Measurements from ENCODE around the gene NOTCH1. TPM values are rescaled to one million over a fixed set of nuclear protein-coding genes. Genes with fewer than 3 reads are reported as not detected.

Gene NOTCH1
- total and polyA plus RNA-seq, 12 donors: 7.3 to 27.0 (median 19.9) TPM

- no peak for ATAC-seq
- Histone ChIP-seq H3K27ac (no peak overlapping the region), H3K9me3 (no peaks in the 10 kb centered on the region), H3K4me1 (no peaks in the 10 kb centered on the region), H3K4me3 (no peak overlapping the region), H3K27me3 (no peaks in the 10 kb centered on the region), H3K36me3 (peaks cover 15 to 100% (median 85%) of the 10 kb centered on the region in 9 donors)
- DNase-seq: no peak
- no peak for TF ChIP-seq CTCF (IDR thresholded peaks at IDR 0.05)
- WGBS, 2 donors: 87 to 88% methylated on average over 15 of the region's 15 CpGs
- intact Hi-C loops (cut with DNase I): no loop called here
Measured at GRCh38 chr9:136467766-136468165, 78.1 kb downstream of the NOTCH1 start.

- H3K4me1 ChIP-seq: no peaks in the 10 kb centered on the region
- no peak for TF ChIP-seq CTCF (IDR thresholded peaks at IDR 0.05)
- 95 to 97% methylated on average over 30 of the region's 30 CpGs for WGBS, 2 donors
- H3K27me3 ChIP-seq: no peaks in the 10 kb centered on the region
- H3K36me3 ChIP-seq: peaks cover 15 to 100% (median 90%) of the 10 kb centered on the region in 9 donors
- no peak for DNase-seq
- H3K27ac ChIP-seq: no peak overlapping the region
- intact Hi-C loops (cut with DNase I): no loop called here
- no peak overlapping the region for H3K4me3 ChIP-seq
- H3K9me3 ChIP-seq: no peaks in the 10 kb centered on the region
- no peak for ATAC-seq
Measured at GRCh38 chr9:136466155-136466541, 79.7 kb downstream of the NOTCH1 start.

- intact Hi-C loops (cut with DNase I): no loop called here
- no peaks in the 10 kb centered on the region for H3K27me3 ChIP-seq
- no peaks in the 10 kb centered on the region for H3K4me1 ChIP-seq
- H3K36me3 ChIP-seq: peaks cover 13 to 100% (median 90%) of the 10 kb centered on the region in 9 donors
- no peak for ATAC-seq
- 93 to 94% methylated on average over 27 of the region's 27 CpGs for WGBS, 2 donors
- no peak for TF ChIP-seq CTCF (IDR thresholded peaks at IDR 0.05)
- no peak overlapping the region for H3K4me3 ChIP-seq
- no peak overlapping the region for H3K27ac ChIP-seq
- no peaks in the 10 kb centered on the region for H3K9me3 ChIP-seq
- no peak for DNase-seq
Measured at GRCh38 chr9:136465500-136466154, 80.2 kb downstream of the NOTCH1 start.

- DNase-seq (no peak), ATAC-seq (no peak)
- Histone ChIP-seq H3K27ac (no peak overlapping the region), H3K4me1 (no peaks in the 10 kb centered on the region), H3K4me3 (no peak overlapping the region), H3K9me3 (no peaks in the 10 kb centered on the region), H3K27me3 (no peaks in the 10 kb centered on the region), H3K36me3 (peaks cover 4 to 100% (median 90%) of the 10 kb centered on the region in 9 donors)
- 91 to 93% methylated on average over 6 of the region's 6 CpGs for WGBS, 2 donors
- no peak for TF ChIP-seq CTCF (IDR thresholded peaks at IDR 0.05)
- intact Hi-C loops (cut with DNase I): no loop called here
Measured at GRCh38 chr9:136464241-136464640, 81.6 kb downstream of the NOTCH1 start.

Measured in heart right ventricle (tissue), 16 donors.